ENCODE results near the gene SRRT. TPM values are rescaled to one million over a fixed set of nuclear protein-coding genes. Genes with fewer than 3 reads are reported as not detected.
"Not testable (repeated sequence)": the region's sequence is repeated elsewhere in the genome, so short reads cannot be mapped to it uniquely, and the experiment has no call there.

SRRT gene
- total and polyA plus RNA-seq, 2 donors (not counting 1 experiment from before 2014, with no cell fraction given), result 32.0 to 33.7 TPM

DNA sequence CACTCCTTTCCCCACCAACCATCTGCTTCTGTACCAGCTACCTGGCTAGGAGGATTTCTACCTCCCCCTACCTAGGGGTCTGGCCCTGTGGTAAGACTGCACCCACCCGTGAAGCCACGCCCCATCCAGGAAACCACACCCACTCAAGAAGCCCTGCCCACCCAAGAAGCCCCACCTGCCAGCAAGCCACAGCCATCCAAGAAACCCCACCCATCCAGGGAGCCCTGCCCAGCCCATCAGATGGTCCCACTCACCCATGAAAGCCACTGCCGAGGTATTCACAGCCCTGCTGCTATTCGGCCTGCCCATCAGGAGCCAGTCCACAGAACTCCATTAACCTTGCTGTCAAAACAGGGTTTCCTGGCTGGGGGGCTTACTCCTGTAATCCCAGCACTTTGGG is 58.8 kb downstream of the SRRT start:
- TF ChIP-seq, protein P1, sequence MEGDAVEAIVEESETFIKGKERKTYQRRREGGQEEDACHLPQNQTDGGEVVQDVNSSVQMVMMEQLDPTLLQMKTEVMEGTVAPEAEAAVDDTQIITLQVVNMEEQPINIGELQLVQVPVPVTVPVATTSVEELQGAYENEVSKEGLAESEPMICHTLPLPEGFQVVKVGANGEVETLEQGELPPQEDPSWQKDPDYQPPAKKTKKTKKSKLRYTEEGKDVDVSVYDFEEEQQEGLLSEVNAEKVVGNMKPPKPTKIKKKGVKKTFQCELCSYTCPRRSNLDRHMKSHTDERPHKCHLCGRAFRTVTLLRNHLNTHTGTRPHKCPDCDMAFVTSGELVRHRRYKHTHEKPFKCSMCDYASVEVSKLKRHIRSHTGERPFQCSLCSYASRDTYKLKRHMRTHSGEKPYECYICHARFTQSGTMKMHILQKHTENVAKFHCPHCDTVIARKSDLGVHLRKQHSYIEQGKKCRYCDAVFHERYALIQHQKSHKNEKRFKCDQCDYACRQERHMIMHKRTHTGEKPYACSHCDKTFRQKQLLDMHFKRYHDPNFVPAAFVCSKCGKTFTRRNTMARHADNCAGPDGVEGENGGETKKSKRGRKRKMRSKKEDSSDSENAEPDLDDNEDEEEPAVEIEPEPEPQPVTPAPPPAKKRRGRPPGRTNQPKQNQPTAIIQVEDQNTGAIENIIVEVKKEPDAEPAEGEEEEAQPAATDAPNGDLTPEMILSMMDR (conservative IDR thresholded peaks at IDR 0.05 in 1 of 2, IDR thresholded peaks at IDR 0.05 in 1 of 2; ENCODE audit: low read depth in 1 of 2, low read length in 2 of 2), result no peak
- no peak for TF ChIP-seq EZH2 (IDR thresholded peaks at IDR 0.05; ENCODE audit: low read length, missing control alignments)
- no peak overlapping the region for H3K9ac ChIP-seq (ENCODE audit: insufficient read depth, low read length)
- no peak overlapping the region for H2AFZ ChIP-seq (ENCODE audit: low read length)
- no peak overlapping the region for H3K4me3 ChIP-seq (replicated peaks in 1 of 4; ENCODE audit: control extremely low read depth in 1 of 4, insufficient read depth in 1 of 4, low read depth in 3 of 4, low read length in 4 of 4)
- H3K36me3 ChIP-seq (ENCODE audit: control insufficient read depth, insufficient read depth, low read length), result no peaks in the 10 kb centered on the region
- H3K4me1 ChIP-seq (ENCODE audit: control insufficient read depth, extremely low read depth, insufficient read depth, low read length), result no peaks in the 10 kb centered on the region
- H3K27ac ChIP-seq (ENCODE audit: insufficient read depth, low read length), result no peak overlapping the region
- no peak for DNase-seq (ENCODE audit: low read depth in 2 of 2)
- H3K9me3 ChIP-seq (ENCODE audit: control insufficient read depth, insufficient read depth, low read depth, low read length), result no peaks in the 10 kb centered on the region
- H3K4me2 ChIP-seq (ENCODE audit: extremely low read depth, insufficient read depth, low read length), result no peak overlapping the region
- H4K20me1 ChIP-seq (ENCODE audit: control insufficient read depth, extremely low read depth, insufficient read depth, low read length), result no peaks in the 10 kb centered on the region
- no peaks in the 10 kb centered on the region for H3K27me3 ChIP-seq (ENCODE audit: control insufficient read depth, insufficient read depth, low read length)
- no peaks in the 10 kb centered on the region for H3K79me2 ChIP-seq (ENCODE audit: control insufficient read depth, insufficient read depth, low read length)

DNA sequence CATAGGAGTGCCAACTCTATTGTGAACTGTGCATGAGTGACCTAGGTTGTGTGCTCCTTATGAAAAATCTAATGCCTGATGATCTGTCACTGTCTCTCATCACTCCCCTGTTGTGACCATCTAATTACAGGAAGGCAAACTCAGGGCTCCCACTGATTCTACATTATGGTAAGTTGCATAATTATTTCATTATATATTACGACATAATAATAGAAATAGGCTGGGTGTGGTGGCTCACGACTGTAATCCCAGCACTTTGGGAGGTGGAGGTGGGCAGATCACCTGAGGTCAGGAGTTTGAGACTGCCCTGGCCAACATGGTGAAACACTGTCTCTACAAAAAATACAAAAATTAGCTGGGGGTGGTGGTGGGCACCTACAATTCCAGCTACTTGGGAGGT is 60.5 kb downstream of the SRRT start:
- H3K4me3 ChIP-seq (replicated peaks in 1 of 4; ENCODE audit: control extremely low read depth in 1 of 4, insufficient read depth in 1 of 4, low read depth in 3 of 4, low read length in 4 of 4); H3K4me2 ChIP-seq (ENCODE audit: extremely low read depth, insufficient read depth, low read length); H3K4me1 ChIP-seq (ENCODE audit: control insufficient read depth, extremely low read depth, insufficient read depth, low read length); H4K20me1 ChIP-seq (ENCODE audit: control insufficient read depth, extremely low read depth, insufficient read depth, low read length); H3K79me2 ChIP-seq (ENCODE audit: control insufficient read depth, insufficient read depth, low read length); H3K27me3 ChIP-seq (ENCODE audit: control insufficient read depth, insufficient read depth, low read length); H3K27ac ChIP-seq (ENCODE audit: insufficient read depth, low read length); H3K36me3 ChIP-seq (ENCODE audit: control insufficient read depth, insufficient read depth, low read length); DNase-seq (ENCODE audit: low read depth in 2 of 2); H3K9ac ChIP-seq (ENCODE audit: insufficient read depth, low read length); H2AFZ ChIP-seq (ENCODE audit: low read length); H3K9me3 ChIP-seq (ENCODE audit: control insufficient read depth, insufficient read depth, low read depth, low read length): not testable (repeated sequence)

DNA sequence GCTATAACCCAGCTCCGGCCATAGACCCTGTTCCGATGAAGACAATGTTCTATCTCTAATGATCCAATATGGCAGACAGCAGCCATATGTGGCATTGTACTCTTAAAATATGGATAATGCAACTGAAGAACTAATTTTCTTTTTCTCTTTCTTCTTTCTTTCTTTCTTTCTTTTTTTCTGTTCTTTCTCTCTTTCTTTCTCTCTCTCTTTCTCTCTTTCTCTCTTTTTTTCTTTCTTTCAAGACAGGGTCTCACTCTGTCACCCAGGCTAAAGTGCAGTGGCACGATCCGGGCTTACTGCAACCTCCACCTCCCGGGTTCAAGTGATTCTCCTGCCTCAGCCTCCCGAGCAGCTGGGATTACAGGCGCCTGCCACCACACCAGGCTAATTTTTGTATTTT is 61.3 kb downstream of the SRRT start:
- not testable (repeated sequence) for H3K9me3 ChIP-seq (ENCODE audit: control insufficient read depth, insufficient read depth, low read depth, low read length); H3K36me3 ChIP-seq (ENCODE audit: control insufficient read depth, insufficient read depth, low read length); H2AFZ ChIP-seq (ENCODE audit: low read length); H3K4me1 ChIP-seq (ENCODE audit: control insufficient read depth, extremely low read depth, insufficient read depth, low read length); H3K79me2 ChIP-seq (ENCODE audit: control insufficient read depth, insufficient read depth, low read length); H3K4me2 ChIP-seq (ENCODE audit: extremely low read depth, insufficient read depth, low read length); H4K20me1 ChIP-seq (ENCODE audit: control insufficient read depth, extremely low read depth, insufficient read depth, low read length); H3K27ac ChIP-seq (ENCODE audit: insufficient read depth, low read length); H3K4me3 ChIP-seq (replicated peaks in 1 of 4; ENCODE audit: control extremely low read depth in 1 of 4, insufficient read depth in 1 of 4, low read depth in 3 of 4, low read length in 4 of 4); H3K9ac ChIP-seq (ENCODE audit: insufficient read depth, low read length); DNase-seq (ENCODE audit: low read depth in 2 of 2); H3K27me3 ChIP-seq (ENCODE audit: control insufficient read depth, insufficient read depth, low read length)

Other genes with a start within 250 kb of the SRRT start
- gene TFR2, start 233.6 kb upstream of the SRRT start, total RNA-seq, result under 0.01 TPM in 1 of 2 replicates, not detected in the other
- gene TFR2, start 233.6 kb upstream of the SRRT start, polyA plus RNA-seq, result 0.08 and 0.16 TPM in 2 replicates
- not detected in 2 replicates for gene ACTL6B, start 218.7 kb upstream of the SRRT start, total RNA-seq
- gene ACTL6B, start 218.7 kb upstream of the SRRT start, polyA plus RNA-seq, result not detected in 2 replicates
- 64.5 and 85.2 TPM in 2 replicates for gene GNB2, start 201.4 kb upstream of the SRRT start, total RNA-seq
- 145 and 170 TPM in 2 replicates for gene GNB2, start 201.4 kb upstream of the SRRT start, polyA plus RNA-seq
- 14.4 and 15.9 TPM in 2 replicates for gene GIGYF1, start 180.9 kb upstream of the SRRT start, total RNA-seq
- gene GIGYF1, start 180.9 kb upstream of the SRRT start, polyA plus RNA-seq, result 3.8 and 4.0 TPM in 2 replicates
- gene POP7, start 169.0 kb upstream of the SRRT start, total RNA-seq, result 31.1 and 31.9 TPM in 2 replicates
- gene POP7, start 169.0 kb upstream of the SRRT start, polyA plus RNA-seq, result 19.4 and 22.9 TPM in 2 replicates
- not detected in 2 replicates for gene EPO, start 154.6 kb upstream of the SRRT start, total RNA-seq
- not detected in 2 replicates for gene EPO, start 154.6 kb upstream of the SRRT start, polyA plus RNA-seq
- not detected in 2 replicates for gene ZAN, start 141.5 kb upstream of the SRRT start, total RNA-seq
- gene ZAN, start 141.5 kb upstream of the SRRT start, polyA plus RNA-seq, result not detected in 2 replicates
- 75.8 and 98.8 TPM in 2 replicates for gene EPHB4, start 47.6 kb upstream of the SRRT start, total RNA-seq
- gene EPHB4, start 47.6 kb upstream of the SRRT start, polyA plus RNA-seq, result 28.5 and 36.0 TPM in 2 replicates
- 13.4 and 18.5 TPM in 2 replicates for gene SLC12A9, start 22.4 kb upstream of the SRRT start, total RNA-seq
- gene SLC12A9, start 22.4 kb upstream of the SRRT start, polyA plus RNA-seq, result 6.6 and 7.1 TPM in 2 replicates
- 61.9 and 96.1 TPM in 2 replicates for gene TRIP6, start 7.7 kb upstream of the SRRT start, total RNA-seq
- gene TRIP6, start 7.7 kb upstream of the SRRT start, polyA plus RNA-seq, result 76.2 and 89.8 TPM in 2 replicates
- gene UFSP1, start 14.6 kb downstream of the SRRT start, total RNA-seq, result 4.0 and 7.7 TPM in 2 replicates
- gene UFSP1, start 14.6 kb downstream of the SRRT start, polyA plus RNA-seq, result 0.53 and 1.1 TPM in 2 replicates
- gene ACHE, start 20.8 kb downstream of the SRRT start, total RNA-seq, result under 0.01 and 0.26 TPM in 2 replicates
- gene ACHE, start 20.8 kb downstream of the SRRT start, polyA plus RNA-seq, result 0.07 and 0.11 TPM in 2 replicates
- gene MUC3A, start 74.4 kb downstream of the SRRT start, total RNA-seq, result not detected in 2 replicates
- gene MUC3A, start 74.4 kb downstream of the SRRT start, polyA plus RNA-seq, result 0.02 TPM in 1 of 2 replicates, not detected in the other
- gene MUC12, start 94.5 kb downstream of the SRRT start, total RNA-seq, result 0.50 and 0.51 TPM in 2 replicates
- 0.95 and 1.6 TPM in 2 replicates for gene MUC12, start 94.5 kb downstream of the SRRT start, polyA plus RNA-seq
- not detected in 2 replicates for gene MUC17, start 145.0 kb downstream of the SRRT start, total RNA-seq
- gene MUC17, start 145.0 kb downstream of the SRRT start, polyA plus RNA-seq, result not detected in 2 replicates
- 21.8 and 27.6 TPM in 2 replicates for gene TRIM56, start 210.4 kb downstream of the SRRT start, total RNA-seq
- gene TRIM56, start 210.4 kb downstream of the SRRT start, polyA plus RNA-seq, result 4.7 and 6.0 TPM in 2 replicates

Measured in fibroblast of lung (primary cell).